ENCODE results near the gene ASRGL1. TPM values are rescaled to one million over a fixed set of nuclear protein-coding genes. Genes with fewer than 3 reads are reported as not detected.
"Not testable (repeated sequence)": the region's sequence is repeated elsewhere in the genome, so short reads cannot be mapped to it uniquely, and the experiment has no call there.

ASRGL1 gene
- total RNA-seq, 1 donor from 2014 or later, result 4.6 TPM

- Histone ChIP-seq H3K36me3 (no peaks in the 10 kb centered on the region), H3K4me3 (no peak overlapping the region), H3K9me3 (replicated peaks) (peaks cover 13% of the 10 kb centered on the region), H3K27me3 (ENCODE audit: low read depth) (peaks cover 63% of the 10 kb centered on the region), H3K27ac (replicated peaks) (no peak overlapping the region), H3K4me1 (no peaks in the 10 kb centered on the region)
- DNase-seq, result no peak
- intact Hi-C loops (cut with micrococcal nuclease), result loop anchor here (10.0 kb wide), 1 partner anchor 135 kb away; no protein-coding TSS in a partner anchor
- TF ChIP-seq CTCF (IDR thresholded peaks at IDR 0.05; ENCODE audit: borderline replicate concordance), result no peak
Measured at GRCh38 chr11:62309991-62310390, 27.3 kb upstream of the ASRGL1 start.

- intact Hi-C loops (cut with micrococcal nuclease), result no loop called here
- H3K36me3 ChIP-seq, result no peaks in the 10 kb centered on the region
- no peaks in the 10 kb centered on the region for H3K9me3 ChIP-seq (replicated peaks)
- no peaks in the 10 kb centered on the region for H3K4me1 ChIP-seq
- no peak overlapping the region for H3K27ac ChIP-seq (replicated peaks)
- peaks cover 51% of the 10 kb centered on the region for H3K27me3 ChIP-seq (ENCODE audit: low read depth)
- H3K4me3 ChIP-seq, result no peak overlapping the region
- no peak for TF ChIP-seq CTCF (IDR thresholded peaks at IDR 0.05; ENCODE audit: borderline replicate concordance)
- DNase-seq, result no peak
Measured at GRCh38 chr11:62315431-62315830, 21.8 kb upstream of the ASRGL1 start.

GRCh38 chr11:62322524-62322923 is 14.7 kb upstream of the ASRGL1 start:
- Histone ChIP-seq H3K36me3 (no peaks in the 10 kb centered on the region), H3K9me3 (replicated peaks) (no peaks in the 10 kb centered on the region), H3K4me3 (no peak overlapping the region), H3K27ac (replicated peaks) (no peak overlapping the region), H3K4me1 (no peaks in the 10 kb centered on the region), H3K27me3 (ENCODE audit: low read depth) (peaks cover 52% of the 10 kb centered on the region)
- intact Hi-C loops (cut with micrococcal nuclease), result no loop called here
- TF ChIP-seq CTCF (IDR thresholded peaks at IDR 0.05; ENCODE audit: borderline replicate concordance), result no peak
- no peak for DNase-seq

- H3K27me3 ChIP-seq (ENCODE audit: low read depth), result peaks cover 63% of the 10 kb centered on the region
- DNase-seq, result peak; percentile 31
- H3K36me3 ChIP-seq, result no peaks in the 10 kb centered on the region
- TF ChIP-seq CTCF (IDR thresholded peaks at IDR 0.05; ENCODE audit: borderline replicate concordance), result peak; percentile 60
- H3K9me3 ChIP-seq (replicated peaks), result no peaks in the 10 kb centered on the region
- intact Hi-C loops (cut with micrococcal nuclease), result no loop called here
- H3K4me1 ChIP-seq, result no peaks in the 10 kb centered on the region
- no peak overlapping the region for H3K27ac ChIP-seq (replicated peaks)
- H3K4me3 ChIP-seq, result no peak overlapping the region
Measured at GRCh38 chr11:62324731-62325556, 12.3 kb upstream of the ASRGL1 start.

- DNase-seq; H3K27ac ChIP-seq (replicated peaks); H3K36me3 ChIP-seq; H3K4me1 ChIP-seq; intact Hi-C loops (cut with micrococcal nuclease); H3K4me3 ChIP-seq; H3K9me3 ChIP-seq (replicated peaks): not testable (repeated sequence)
- H3K27me3 ChIP-seq (ENCODE audit: low read depth), result peaks cover 56% of the 10 kb centered on the region
Measured at GRCh38 chr11:62325781-62326180, 11.5 kb upstream of the ASRGL1 start.

- H3K9me3 ChIP-seq (replicated peaks); intact Hi-C loops (cut with micrococcal nuclease); H3K4me1 ChIP-seq; H3K36me3 ChIP-seq; DNase-seq; H3K27ac ChIP-seq (replicated peaks); H3K4me3 ChIP-seq: not testable (repeated sequence)
- H3K27me3 ChIP-seq (ENCODE audit: low read depth), result peaks cover 50% of the 10 kb centered on the region
Measured at GRCh38 chr11:62326719-62327118, 10.5 kb upstream of the ASRGL1 start.

- H3K4me1 ChIP-seq; DNase-seq; H3K9me3 ChIP-seq (replicated peaks); intact Hi-C loops (cut with micrococcal nuclease); H3K36me3 ChIP-seq; H3K27ac ChIP-seq (replicated peaks); H3K4me3 ChIP-seq: not testable (repeated sequence)
- peaks cover 48% of the 10 kb centered on the region for H3K27me3 ChIP-seq (ENCODE audit: low read depth)
Measured at GRCh38 chr11:62327541-62327940, 9.7 kb upstream of the ASRGL1 start.

GRCh38 chr11:62331264-62331663 is 6.0 kb upstream of the ASRGL1 start:
- H3K4me3 ChIP-seq; H3K4me1 ChIP-seq; H3K27ac ChIP-seq (replicated peaks); H3K36me3 ChIP-seq; intact Hi-C loops (cut with micrococcal nuclease); H3K9me3 ChIP-seq (replicated peaks); DNase-seq: not testable (repeated sequence)
- peaks cover 50% of the 10 kb centered on the region for H3K27me3 ChIP-seq (ENCODE audit: low read depth)

Measured in left ventricle myocardium inferior (tissue), 1 donor.